ENCODE data around the gene ADRA2B.

GRCh38 chr2:96143848-96144480, 27.6 kb upstream of the ADRA2B start:
- no peak for TF ChIP-seq CTCF (IDR thresholded peaks at IDR 0.05; ENCODE audit: extremely low read depth in 1 of 2, insufficient read depth in 1 of 2, low read depth in 1 of 2, low read length in 2 of 2)
- TF ChIP-seq POLR2AphosphoS5 (IDR thresholded peaks at IDR 0.05; ENCODE audit: insufficient read depth, low read depth, low read length), result no peak
- no peak for TF ChIP-seq GATA2 (IDR thresholded peaks at IDR 0.05; ENCODE audit: insufficient read depth, insufficient read length, low read depth, low read length)
- TF ChIP-seq POLR2A (IDR thresholded peaks at IDR 0.05; ENCODE audit: low read depth, low read length), result no peak
- no peak for TF ChIP-seq EZH2 (IDR thresholded peaks at IDR 0.05; ENCODE audit: borderline replicate concordance, low read depth, low read length, severe bottlenecking)
- no peak for TF ChIP-seq MYC (IDR thresholded peaks at IDR 0.05; ENCODE audit: low read depth, low read length)
- TF ChIP-seq JUN (IDR thresholded peaks at IDR 0.05; ENCODE audit: borderline replicate concordance, insufficient read depth, insufficient read length, low read depth), result no peak
- TF ChIP-seq, protein P1, sequence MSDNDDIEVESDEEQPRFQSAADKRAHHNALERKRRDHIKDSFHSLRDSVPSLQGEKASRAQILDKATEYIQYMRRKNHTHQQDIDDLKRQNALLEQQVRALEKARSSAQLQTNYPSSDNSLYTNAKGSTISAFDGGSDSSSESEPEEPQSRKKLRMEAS (IDR thresholded peaks at IDR 0.05; ENCODE audit: insufficient read depth, insufficient read length), result no peak

All from endothelial cell of umbilical vein (primary cell).